ENCODE data around the gene HHIPL1. TPM values are rescaled to one million over a fixed set of nuclear protein-coding genes. Genes with fewer than 3 reads are reported as not detected.
A peak's percentile ranks its signal among the peaks of the same experiment; 100 is the strongest.

Gene HHIPL1
- total and polyA plus RNA-seq, 10 donors: 0.43 to 4.2 (median 2.7) TPM

DNA sequence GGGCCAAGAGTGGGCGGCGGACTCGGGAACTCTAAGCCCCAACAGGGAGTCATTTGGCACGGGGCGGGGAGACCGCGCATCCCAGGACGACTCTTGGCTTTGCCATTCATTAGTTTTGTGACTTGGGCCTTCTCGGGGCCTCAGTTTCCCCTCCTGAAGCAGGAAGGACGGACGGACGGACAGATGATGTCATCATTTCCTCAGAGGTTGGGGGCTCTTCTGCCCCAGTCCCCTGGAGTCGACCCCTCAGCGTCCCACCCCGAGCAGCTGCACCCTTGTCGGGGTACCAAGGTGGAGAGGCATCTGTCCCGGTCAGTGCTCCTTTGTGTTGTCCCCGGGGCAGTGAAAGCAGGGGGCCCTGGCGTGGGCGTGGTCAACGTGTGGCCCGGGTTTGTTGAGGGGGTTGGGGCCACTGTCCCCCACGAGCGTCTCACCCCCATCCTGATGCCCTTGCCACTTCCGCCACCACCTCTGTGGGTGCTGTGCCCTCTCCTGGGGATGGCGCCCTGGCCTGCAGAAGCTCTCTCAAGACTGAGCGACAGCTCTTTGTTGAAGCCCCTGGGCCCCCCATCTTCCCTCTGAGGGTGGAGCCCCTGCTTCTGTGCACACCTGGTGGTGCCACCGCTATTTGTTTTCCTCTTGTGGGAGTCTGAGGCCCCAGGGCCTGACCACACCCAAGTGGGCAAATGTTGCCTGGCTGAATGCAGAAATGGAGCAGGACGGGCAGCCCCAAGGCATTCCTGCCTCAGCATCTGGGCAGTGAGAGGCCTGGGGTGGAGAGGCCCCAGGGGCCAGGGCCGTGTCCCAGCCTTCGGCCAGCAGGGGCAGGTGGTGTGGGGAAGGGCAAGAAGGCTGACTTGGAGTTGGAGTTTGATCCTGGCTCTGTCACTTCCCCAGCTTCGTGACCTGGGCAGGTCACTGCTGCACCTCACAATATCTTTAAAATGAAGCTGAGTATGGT is 896 bp downstream of the HHIPL1 start:
- H3K9me3 ChIP-seq: no peaks in the 10 kb centered on the region
- H3K27me3 ChIP-seq (replicated peaks in 1 of 7): peaks cover 0 to 46% (median 19%) of the 10 kb centered on the region in 7 donors
- H3K27ac ChIP-seq: peak overlapping the region in 3 of 8 donors; percentile 28 to 55 (median 30)
- DNase-seq: no peak
- TF ChIP-seq POLR2A (IDR thresholded peaks at IDR 0.05): no peak
- TF ChIP-seq, protein P1, sequence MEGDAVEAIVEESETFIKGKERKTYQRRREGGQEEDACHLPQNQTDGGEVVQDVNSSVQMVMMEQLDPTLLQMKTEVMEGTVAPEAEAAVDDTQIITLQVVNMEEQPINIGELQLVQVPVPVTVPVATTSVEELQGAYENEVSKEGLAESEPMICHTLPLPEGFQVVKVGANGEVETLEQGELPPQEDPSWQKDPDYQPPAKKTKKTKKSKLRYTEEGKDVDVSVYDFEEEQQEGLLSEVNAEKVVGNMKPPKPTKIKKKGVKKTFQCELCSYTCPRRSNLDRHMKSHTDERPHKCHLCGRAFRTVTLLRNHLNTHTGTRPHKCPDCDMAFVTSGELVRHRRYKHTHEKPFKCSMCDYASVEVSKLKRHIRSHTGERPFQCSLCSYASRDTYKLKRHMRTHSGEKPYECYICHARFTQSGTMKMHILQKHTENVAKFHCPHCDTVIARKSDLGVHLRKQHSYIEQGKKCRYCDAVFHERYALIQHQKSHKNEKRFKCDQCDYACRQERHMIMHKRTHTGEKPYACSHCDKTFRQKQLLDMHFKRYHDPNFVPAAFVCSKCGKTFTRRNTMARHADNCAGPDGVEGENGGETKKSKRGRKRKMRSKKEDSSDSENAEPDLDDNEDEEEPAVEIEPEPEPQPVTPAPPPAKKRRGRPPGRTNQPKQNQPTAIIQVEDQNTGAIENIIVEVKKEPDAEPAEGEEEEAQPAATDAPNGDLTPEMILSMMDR (IDR thresholded peaks at IDR 0.05 in 8 of 11, conservative IDR thresholded peaks at IDR 0.05 in 3 of 11): no peak
- TF ChIP-seq POLR2AphosphoS5 (IDR thresholded peaks at IDR 0.05): no peak
- no peaks in the 10 kb centered on the region for H3K36me3 ChIP-seq
- peak overlapping the region; percentile 30 to 68 (median 33) for H3K4me3 ChIP-seq
- WGBS, 5 donors: 43 to 52% (median 52%) methylated on average over 25 to 32 of the region's 32 CpGs
- intact Hi-C loops (cut with DNase I; ENCODE audit: low total_unique reads): no loop called here
- H3K4me1 ChIP-seq: peaks cover 0 to 18% (median 9%) of the 10 kb centered on the region in 6 donors

DNA sequence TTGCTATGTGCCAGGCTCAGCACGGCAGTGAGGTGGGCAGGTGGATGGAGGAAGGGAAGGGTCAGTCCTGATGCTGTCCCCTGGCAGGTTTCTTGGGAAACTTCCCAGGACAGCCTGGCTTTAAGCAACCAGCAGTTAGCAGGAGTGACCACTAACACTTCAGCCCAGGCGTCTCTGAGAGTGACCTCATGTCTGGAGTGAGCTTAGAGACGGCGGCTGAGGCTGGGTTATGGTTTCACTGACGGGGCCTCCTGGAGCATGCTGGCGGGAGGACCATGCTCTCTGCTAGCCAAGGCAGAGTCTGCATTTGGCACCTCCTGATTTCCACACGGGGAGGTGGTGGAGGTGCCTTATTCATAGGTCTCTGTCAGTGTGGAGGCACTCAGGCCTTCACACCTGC is 2.5 kb downstream of the HHIPL1 start:
- peaks cover 0 to 18% (median 9%) of the 10 kb centered on the region in 6 donors for H3K4me1 ChIP-seq
- H3K27ac ChIP-seq: no peak overlapping the region
- no peak for TF ChIP-seq POLR2A (IDR thresholded peaks at IDR 0.05)
- peaks cover 0 to 46% (median 19%) of the 10 kb centered on the region in 7 donors for H3K27me3 ChIP-seq (replicated peaks in 1 of 7)
- WGBS, 5 donors: 81 to 89% (median 83%) methylated on average over 7 of the region's 7 CpGs
- H3K9me3 ChIP-seq: no peaks in the 10 kb centered on the region
- H3K4me3 ChIP-seq: no peak overlapping the region
- intact Hi-C loops (cut with DNase I; ENCODE audit: low total_unique reads): no loop called here
- no peak for DNase-seq
- no peaks in the 10 kb centered on the region for H3K36me3 ChIP-seq

- Histone ChIP-seq H3K4me3 (no peak overlapping the region), H3K27ac (no peak overlapping the region), H3K4me1 (peaks cover 0 to 18% (median 9%) of the 10 kb centered on the region in 6 donors), H3K27me3 (replicated peaks in 1 of 7) (peaks cover 0 to 46% (median 19%) of the 10 kb centered on the region in 7 donors), H3K9me3 (no peaks in the 10 kb centered on the region), H3K36me3 (no peaks in the 10 kb centered on the region)
- WGBS, 5 donors: 75 to 92% (median 86%) methylated on average over 8 of the region's 8 CpGs
- intact Hi-C loops (cut with DNase I; ENCODE audit: low total_unique reads): no loop called here
- TF ChIP-seq POLR2A (IDR thresholded peaks at IDR 0.05) (no peak), POLR2AphosphoS5 (IDR thresholded peaks at IDR 0.05) (no peak)
- TF ChIP-seq, protein P1 (IDR thresholded peaks at IDR 0.05 in 8 of 11, conservative IDR thresholded peaks at IDR 0.05 in 3 of 11): no peak
- no peak for DNase-seq
Measured at GRCh38 chr14:99648027-99648784, 3.3 kb downstream of the HHIPL1 start.

DNA sequence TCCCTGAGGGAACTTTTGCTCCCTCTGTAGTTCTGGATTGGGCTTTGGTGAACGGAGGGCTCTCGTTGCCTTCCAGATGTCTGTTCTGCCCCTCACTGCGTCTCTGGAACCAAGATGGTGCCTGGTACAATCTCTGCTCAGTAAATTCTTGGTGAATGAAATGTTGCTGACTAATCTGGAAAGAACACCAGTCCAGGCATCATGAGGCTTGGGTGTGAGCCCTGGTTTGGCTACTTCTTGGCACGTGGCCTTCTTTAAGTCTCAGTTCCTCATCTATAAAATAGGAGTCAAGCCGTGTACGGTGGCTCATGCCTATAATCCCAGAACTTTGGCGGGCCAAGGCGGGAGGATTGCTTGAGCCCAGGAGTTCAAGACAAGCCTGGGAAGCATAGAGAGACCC is 4.3 kb downstream of the HHIPL1 start:
- DNase-seq: no peak
- Histone ChIP-seq H3K27ac (no peak overlapping the region), H3K27me3 (replicated peaks in 1 of 7) (peaks cover 0 to 43% (median 19%) of the 10 kb centered on the region in 7 donors), H3K4me1 (peaks cover 0 to 18% (median 9%) of the 10 kb centered on the region in 6 donors), H3K9me3 (no peaks in the 10 kb centered on the region), H3K4me3 (no peak overlapping the region), H3K36me3 (no peaks in the 10 kb centered on the region)
- TF ChIP-seq POLR2AphosphoS5 (IDR thresholded peaks at IDR 0.05): no peak
- intact Hi-C loops (cut with DNase I; ENCODE audit: low total_unique reads): no loop called here
- 73 to 88% (median 86%) methylated on average over 8 of the region's 8 CpGs for WGBS, 5 donors

Measured in spleen (tissue), 11 donors.